Kidney epithelial cell (primary cell): ENCODE measurements around the gene SPECC1. TPM values are rescaled to one million over a fixed set of nuclear protein-coding genes. Genes with fewer than 3 reads are reported as not detected.
"Not testable (repeated sequence)": the region's sequence is repeated elsewhere in the genome, so short reads cannot be mapped to it uniquely, and the experiment has no call there.

Experiments
- DNase-seq: peaks from one replicate; pipeline ENCODE4 v3.0.0-alpha.2; 2010; ENCODE audit warnings: low read depth
- H3K27me3 ChIP-seq: 2 replicates; pipeline ENCODE4 v1.6.0; 2011; ENCODE audit warnings: low read length; ENCODE audit not compliant: control insufficient read depth, insufficient read depth
- H3K36me3 ChIP-seq: 2 replicates; pipeline ENCODE4 v1.5.1; 2011; ENCODE audit warnings: low read length; ENCODE audit not compliant: control insufficient read depth, insufficient read depth
- H3K4me3 ChIP-seq: 2 replicates; pipeline ENCODE4 v1.5.1; 2011; ENCODE audit warnings: low read depth, mild to moderate bottlenecking, control low read depth, low read length
- CTCF ChIP-seq: IDR thresholded peaks from 2 replicates; pipeline ENCODE4 v1.5.1; 2011; ENCODE audit warnings: mild to moderate bottlenecking, moderate library complexity, low read length, control low read depth, inconsistent platforms; ENCODE audit not compliant: insufficient read depth, poor library complexity, severe bottlenecking
- total RNA-seq: library from RNA; depleted of rRNA; stranded (reverse); fragments of >200 nt; gene quantifications from 2 replicates; pipeline ENCODE4 v1.2.3, GENCODE V29; 2015

SPECC1 gene
- total RNA-seq, 1 donor from 2014 or later = 62.3 TPM

- no peaks in the 10 kb centered on the region for H3K36me3 ChIP-seq
- no peak for TF ChIP-seq CTCF
- H3K4me3 ChIP-seq = no peak overlapping the region
- no peaks in the 10 kb centered on the region for H3K27me3 ChIP-seq
- no peak for DNase-seq
Observed at GRCh38 chr17:20028443-20028842, 19.3 kb downstream of the SPECC1 start.

- TF ChIP-seq CTCF = no peak
- Histone ChIP-seq H3K27me3 (no peaks in the 10 kb centered on the region), H3K36me3 (no peaks in the 10 kb centered on the region), H3K4me3 (no peak overlapping the region)
- DNase-seq = no peak
Observed at GRCh38 chr17:20032636-20033035, 23.5 kb downstream of the SPECC1 start.

- TF ChIP-seq CTCF = no peak
- H3K36me3 ChIP-seq = no peaks in the 10 kb centered on the region
- H3K4me3 ChIP-seq = no peak overlapping the region
- DNase-seq = no peak
- no peaks in the 10 kb centered on the region for H3K27me3 ChIP-seq
Observed at GRCh38 chr17:20033415-20033814, 24.3 kb downstream of the SPECC1 start.

- Histone ChIP-seq H3K27me3 (no peaks in the 10 kb centered on the region), H3K36me3 (no peaks in the 10 kb centered on the region), H3K4me3 (no peak overlapping the region)
- TF ChIP-seq CTCF = no peak
- DNase-seq = no peak
Observed at GRCh38 chr17:20035501-20035900, 26.3 kb downstream of the SPECC1 start.

GRCh38 chr17:20037286-20037685, 28.1 kb downstream of the SPECC1 start:
- DNase-seq, H3K27me3 ChIP-seq, H3K36me3 ChIP-seq, H3K4me3 ChIP-seq: not testable (repeated sequence)

GRCh38 chr17:20039037-20039436, 29.9 kb downstream of the SPECC1 start:
- no peaks in the 10 kb centered on the region for H3K27me3 ChIP-seq
- H3K36me3 ChIP-seq = no peaks in the 10 kb centered on the region
- DNase-seq = no peak
- TF ChIP-seq CTCF = no peak
- H3K4me3 ChIP-seq = no peak overlapping the region

- Histone ChIP-seq H3K27me3 (no peaks in the 10 kb centered on the region), H3K36me3 (no peaks in the 10 kb centered on the region), H3K4me3 (no peak overlapping the region)
- no peak for TF ChIP-seq CTCF
- no peak for DNase-seq
Observed at GRCh38 chr17:20040216-20040615, 31.1 kb downstream of the SPECC1 start.
